ENCODE results near the gene PSMD9.

- TF ChIP-seq NFYB (CRISPR knock-in tag; conservative IDR thresholded peaks at IDR 0.05; ENCODE audit: low read depth): no peak
- TF ChIP-seq ZNF138 (CRISPR knock-in tag; conservative IDR thresholded peaks at IDR 0.05): no peak
- TF ChIP-seq CTCF (IDR thresholded peaks at IDR 0.05): no peak
- no peak for TF ChIP-seq SMAD3 (CRISPR knock-in tag; IDR thresholded peaks at IDR 0.05; ENCODE audit: borderline replicate concordance)
These were observed 28.1 kb downstream of the PSMD9 start for GRCh38 chr12:121916719-121917118.

Measured in WTC11 (cell line).